ENCODE measurements around the gene CARMIL1.

Gene CARMIL1

DNA sequence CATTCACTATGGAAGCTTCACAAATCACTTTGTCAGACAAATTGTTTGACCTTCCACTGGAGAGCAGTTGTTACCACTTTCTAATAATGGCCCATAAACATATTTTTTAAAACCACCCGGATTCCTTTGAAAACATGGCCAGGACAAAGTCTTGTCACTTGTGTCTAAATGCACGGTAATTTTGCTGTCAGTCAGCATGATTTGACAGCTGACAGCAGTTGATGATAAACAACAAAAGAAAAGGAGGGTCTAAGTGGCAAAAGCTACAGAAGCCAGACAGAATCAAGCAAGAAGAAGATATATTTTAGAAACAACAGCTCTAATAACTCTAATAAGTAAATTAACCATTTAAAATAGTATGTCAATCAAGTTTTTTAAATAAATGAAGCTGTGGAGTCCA lies 27.7 kb upstream of the CARMIL1 start:
- no peaks in the 10 kb centered on the region for H3K36me3 ChIP-seq (ENCODE audit: control insufficient read depth, insufficient read depth, low read length)
- no peak overlapping the region for H3K4me3 ChIP-seq (ENCODE audit: low read depth, low read length)
- H3K4me1 ChIP-seq (ENCODE audit: control insufficient read depth, insufficient read depth, low read length), result no peaks in the 10 kb centered on the region
- H3K9ac ChIP-seq (ENCODE audit: low read depth, low read length), result no peak overlapping the region
- H3K27me3 ChIP-seq (ENCODE audit: control insufficient read depth, insufficient read depth, low read length), result no peaks in the 10 kb centered on the region
- no peaks in the 10 kb centered on the region for H3K9me3 ChIP-seq (ENCODE audit: control insufficient read depth, insufficient read depth, low read length)

DNA sequence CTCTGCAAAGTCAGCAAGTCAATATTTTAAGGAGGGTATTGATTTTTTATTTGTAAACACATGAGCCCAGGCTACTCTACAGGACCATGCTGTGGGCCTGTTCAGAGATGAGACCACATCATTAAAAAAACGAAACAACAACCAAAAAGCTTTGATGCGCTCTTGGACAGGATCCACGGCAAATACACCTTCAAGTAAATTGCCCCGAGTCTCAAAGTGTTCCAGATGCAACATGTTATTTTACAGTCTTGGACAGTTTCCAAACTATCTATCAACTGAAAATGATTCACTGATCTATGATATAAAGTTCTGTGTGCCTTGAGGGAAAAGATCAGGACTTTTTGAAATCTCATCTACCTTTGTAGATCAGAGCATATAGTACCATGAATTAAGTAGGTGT lies 25.8 kb upstream of the CARMIL1 start:
- H3K27me3 ChIP-seq (ENCODE audit: control insufficient read depth, insufficient read depth, low read length), result no peaks in the 10 kb centered on the region
- H3K36me3 ChIP-seq (ENCODE audit: control insufficient read depth, insufficient read depth, low read length), result no peaks in the 10 kb centered on the region
- H3K9ac ChIP-seq (ENCODE audit: low read depth, low read length), result no peak overlapping the region
- H3K4me3 ChIP-seq (ENCODE audit: low read depth, low read length), result no peak overlapping the region
- H3K4me1 ChIP-seq (ENCODE audit: control insufficient read depth, insufficient read depth, low read length), result no peaks in the 10 kb centered on the region
- H3K9me3 ChIP-seq (ENCODE audit: control insufficient read depth, insufficient read depth, low read length), result no peaks in the 10 kb centered on the region

DNA sequence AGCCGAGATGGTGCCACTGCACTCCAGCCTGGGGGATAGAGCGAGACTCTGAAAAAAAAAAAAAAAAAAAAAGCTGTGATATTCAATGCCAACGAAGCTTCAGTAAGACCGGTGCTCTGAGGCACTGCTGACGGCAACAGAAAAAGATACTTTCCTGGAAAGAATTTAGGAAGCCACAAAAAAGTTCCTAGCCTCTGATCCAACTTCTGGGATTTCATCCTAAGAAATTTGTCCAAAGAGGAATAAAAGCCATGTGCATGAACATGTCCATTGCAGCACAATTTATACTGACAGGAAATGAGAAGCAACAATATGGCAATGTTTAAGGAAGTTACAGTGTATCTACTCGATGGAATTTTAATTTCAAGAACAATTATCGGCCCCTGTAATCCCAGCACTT lies 24.5 kb upstream of the CARMIL1 start:
- Histone ChIP-seq H3K27me3 (ENCODE audit: control insufficient read depth, insufficient read depth, low read length) (no peaks in the 10 kb centered on the region), H3K4me3 (ENCODE audit: low read depth, low read length) (no peak overlapping the region), H3K9me3 (ENCODE audit: control insufficient read depth, insufficient read depth, low read length) (no peaks in the 10 kb centered on the region), H3K36me3 (ENCODE audit: control insufficient read depth, insufficient read depth, low read length) (no peaks in the 10 kb centered on the region), H3K4me1 (ENCODE audit: control insufficient read depth, insufficient read depth, low read length) (no peaks in the 10 kb centered on the region), H3K9ac (ENCODE audit: low read depth, low read length) (no peak overlapping the region)

DNA sequence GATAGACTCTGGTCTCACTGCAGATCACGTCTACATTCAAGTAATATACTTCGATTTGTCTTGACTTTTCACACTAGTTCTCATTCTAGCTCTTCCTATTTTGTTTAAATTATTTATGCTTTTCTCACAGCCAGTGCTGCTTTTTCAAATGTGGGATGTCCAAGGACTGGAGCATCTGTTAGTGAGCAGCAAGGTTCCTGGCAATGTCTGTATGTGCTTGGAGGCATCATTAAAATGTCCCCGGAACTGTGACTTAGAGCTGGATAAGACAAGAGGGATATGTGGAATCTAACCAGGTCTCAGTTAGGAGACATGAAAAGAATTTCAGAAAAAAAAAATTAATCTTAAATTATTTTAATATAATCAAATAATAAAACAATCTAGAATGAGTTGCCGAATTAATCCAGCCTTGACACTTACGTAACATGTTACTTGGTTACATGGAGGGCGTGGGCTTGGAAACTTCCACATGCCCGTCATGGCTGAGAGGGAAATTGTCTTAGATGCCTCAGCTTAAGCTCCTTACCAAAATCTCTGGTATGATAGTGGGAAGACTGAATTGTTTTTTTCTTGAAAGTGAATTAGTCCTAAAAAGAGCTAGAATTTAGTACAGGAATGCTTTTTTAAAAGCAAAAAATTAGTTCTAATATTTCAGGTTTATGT lies 21.4 kb upstream of the CARMIL1 start:
- Histone ChIP-seq H3K27me3 (ENCODE audit: control insufficient read depth, insufficient read depth, low read length) (no peaks in the 10 kb centered on the region), H3K9me3 (ENCODE audit: control insufficient read depth, insufficient read depth, low read length) (no peaks in the 10 kb centered on the region), H3K9ac (ENCODE audit: low read depth, low read length) (no peak overlapping the region)

DNA sequence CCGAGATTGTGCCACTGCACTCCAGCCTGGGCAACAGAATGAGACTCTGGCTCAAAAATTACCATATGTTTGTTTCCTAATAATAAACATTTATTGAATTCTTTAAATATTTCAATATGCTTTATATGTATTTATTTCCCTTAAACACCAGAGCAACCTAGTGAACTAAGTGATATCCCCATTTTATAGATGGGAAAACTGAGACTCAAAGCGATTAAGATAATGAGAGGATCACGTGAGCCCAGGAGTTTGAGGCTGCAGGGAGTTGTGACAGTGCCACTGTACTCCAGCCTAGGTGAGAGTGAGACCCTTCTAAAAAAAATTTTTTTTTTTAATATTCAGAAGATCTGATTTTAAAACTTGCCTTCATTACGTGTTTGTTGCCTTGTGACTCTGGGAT lies 19.4 kb upstream of the CARMIL1 start:
- Histone ChIP-seq H3K36me3 (ENCODE audit: control insufficient read depth, insufficient read depth, low read length) (no peaks in the 10 kb centered on the region), H3K9ac (ENCODE audit: low read depth, low read length) (no peak overlapping the region), H3K9me3 (ENCODE audit: control insufficient read depth, insufficient read depth, low read length) (no peaks in the 10 kb centered on the region), H3K4me3 (ENCODE audit: low read depth, low read length) (no peak overlapping the region), H3K4me1 (ENCODE audit: control insufficient read depth, insufficient read depth, low read length) (no peaks in the 10 kb centered on the region), H3K27me3 (ENCODE audit: control insufficient read depth, insufficient read depth, low read length) (no peaks in the 10 kb centered on the region)

More for the DNA sequence above, 21.4 kb upstream of the CARMIL1 start:
- H3K36me3 ChIP-seq (ENCODE audit: control insufficient read depth, insufficient read depth, low read length), result no peaks in the 10 kb centered on the region
- H3K4me1 ChIP-seq (ENCODE audit: control insufficient read depth, insufficient read depth, low read length), result no peaks in the 10 kb centered on the region
- no peak overlapping the region for H3K4me3 ChIP-seq (ENCODE audit: low read depth, low read length)

GRCh38 chr6:25263657-25264056 lies 15.5 kb upstream of the CARMIL1 start:
- no peaks in the 10 kb centered on the region for H3K36me3 ChIP-seq (ENCODE audit: control insufficient read depth, insufficient read depth, low read length)
- no peaks in the 10 kb centered on the region for H3K27me3 ChIP-seq (ENCODE audit: control insufficient read depth, insufficient read depth, low read length)
- H3K4me3 ChIP-seq (ENCODE audit: low read depth, low read length), result no peak overlapping the region
- no peaks in the 10 kb centered on the region for H3K4me1 ChIP-seq (ENCODE audit: control insufficient read depth, insufficient read depth, low read length)
- no peak overlapping the region for H3K9ac ChIP-seq (ENCODE audit: low read depth, low read length)
- H3K9me3 ChIP-seq (ENCODE audit: control insufficient read depth, insufficient read depth, low read length), result no peaks in the 10 kb centered on the region

DNA sequence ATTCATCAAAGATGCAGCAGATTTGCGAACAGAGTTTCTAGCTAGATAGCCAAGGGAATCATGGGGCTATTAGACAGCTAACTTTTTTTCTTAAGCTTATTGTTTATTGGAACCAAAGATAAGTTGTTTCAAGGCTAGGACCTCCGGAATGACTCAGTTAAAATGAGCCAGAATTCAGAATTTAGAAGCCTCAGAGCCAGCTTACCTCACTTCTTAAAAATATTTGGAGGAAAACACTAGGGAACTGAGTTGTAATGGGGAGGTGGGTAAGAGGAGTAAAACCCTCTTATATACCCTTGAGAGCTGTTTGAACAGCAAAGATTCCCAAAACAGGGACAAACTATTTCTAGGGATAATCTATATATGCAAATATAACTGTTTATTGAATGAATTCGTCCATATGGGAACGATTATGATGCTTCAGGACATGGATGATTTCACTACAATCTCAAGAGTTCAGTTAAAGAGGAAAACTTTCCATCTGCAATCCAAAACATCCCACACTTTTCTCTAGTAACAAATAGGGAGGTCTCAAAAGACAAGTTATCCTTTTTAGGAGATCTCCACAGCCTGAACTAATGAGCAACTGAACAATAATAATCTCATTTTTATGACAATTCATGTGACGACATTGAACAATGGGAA lies 12.6 kb upstream of the CARMIL1 start:
- Histone ChIP-seq H3K9me3 (ENCODE audit: control insufficient read depth, insufficient read depth, low read length) (no peaks in the 10 kb centered on the region), H3K4me3 (ENCODE audit: low read depth, low read length) (no peak overlapping the region), H3K9ac (ENCODE audit: low read depth, low read length) (no peak overlapping the region), H3K27me3 (ENCODE audit: control insufficient read depth, insufficient read depth, low read length) (no peaks in the 10 kb centered on the region), H3K4me1 (ENCODE audit: control insufficient read depth, insufficient read depth, low read length) (no peaks in the 10 kb centered on the region), H3K36me3 (ENCODE audit: control insufficient read depth, insufficient read depth, low read length) (no peaks in the 10 kb centered on the region)

DNA sequence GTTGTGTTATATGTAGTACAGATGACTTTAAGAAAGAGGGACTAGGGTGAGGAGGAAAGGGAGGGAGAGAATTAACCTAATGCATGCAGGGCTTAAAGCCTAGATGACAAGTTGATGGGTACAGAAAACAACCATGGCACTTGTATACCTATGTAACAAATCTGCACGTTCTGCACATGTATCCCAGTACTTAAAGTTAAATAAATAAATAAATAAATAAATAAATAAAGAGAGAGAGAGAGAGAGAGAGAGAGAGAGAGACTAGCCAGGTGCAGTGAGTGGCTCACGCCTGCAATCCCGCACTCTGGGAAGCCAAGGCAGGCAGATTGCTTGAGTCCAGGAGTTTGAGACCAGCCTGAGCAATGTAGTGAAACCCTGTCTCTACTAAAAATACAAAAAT lies 11.5 kb upstream of the CARMIL1 start:
- H3K9me3 ChIP-seq (ENCODE audit: control insufficient read depth, insufficient read depth, low read length), result no peaks in the 10 kb centered on the region
- no peak overlapping the region for H3K4me3 ChIP-seq (ENCODE audit: low read depth, low read length)
- H3K36me3 ChIP-seq (ENCODE audit: control insufficient read depth, insufficient read depth, low read length), result no peaks in the 10 kb centered on the region
- no peaks in the 10 kb centered on the region for H3K27me3 ChIP-seq (ENCODE audit: control insufficient read depth, insufficient read depth, low read length)
- no peaks in the 10 kb centered on the region for H3K4me1 ChIP-seq (ENCODE audit: control insufficient read depth, insufficient read depth, low read length)
- no peak overlapping the region for H3K9ac ChIP-seq (ENCODE audit: low read depth, low read length)

DNA sequence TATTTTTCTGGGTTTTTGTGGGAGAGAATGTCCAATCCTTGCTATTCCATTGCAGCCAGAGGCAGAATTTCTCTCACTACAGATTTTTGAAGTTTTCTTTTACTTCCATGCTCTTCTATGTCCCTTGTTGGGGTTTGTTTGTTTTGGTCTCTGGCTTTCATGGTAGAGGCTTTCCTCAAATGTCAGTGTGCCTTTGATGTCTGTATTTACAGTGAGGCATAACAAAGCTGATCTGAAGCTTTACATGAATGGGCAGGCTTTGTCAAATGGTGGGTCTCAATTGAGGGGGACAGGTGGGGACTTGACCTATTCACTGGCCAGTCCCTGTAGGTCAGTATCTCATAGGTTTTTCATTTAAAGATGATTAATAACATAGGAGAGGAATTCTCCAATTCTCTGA lies 8.6 kb upstream of the CARMIL1 start:
- no peaks in the 10 kb centered on the region for H3K9me3 ChIP-seq (ENCODE audit: control insufficient read depth, insufficient read depth, low read length)
- H3K36me3 ChIP-seq (ENCODE audit: control insufficient read depth, insufficient read depth, low read length), result no peaks in the 10 kb centered on the region
- no peak overlapping the region for H3K9ac ChIP-seq (ENCODE audit: low read depth, low read length)
- H3K4me1 ChIP-seq (ENCODE audit: control insufficient read depth, insufficient read depth, low read length), result no peaks in the 10 kb centered on the region
- H3K27me3 ChIP-seq (ENCODE audit: control insufficient read depth, insufficient read depth, low read length), result no peaks in the 10 kb centered on the region
- H3K4me3 ChIP-seq (ENCODE audit: low read depth, low read length), result no peak overlapping the region

DNA sequence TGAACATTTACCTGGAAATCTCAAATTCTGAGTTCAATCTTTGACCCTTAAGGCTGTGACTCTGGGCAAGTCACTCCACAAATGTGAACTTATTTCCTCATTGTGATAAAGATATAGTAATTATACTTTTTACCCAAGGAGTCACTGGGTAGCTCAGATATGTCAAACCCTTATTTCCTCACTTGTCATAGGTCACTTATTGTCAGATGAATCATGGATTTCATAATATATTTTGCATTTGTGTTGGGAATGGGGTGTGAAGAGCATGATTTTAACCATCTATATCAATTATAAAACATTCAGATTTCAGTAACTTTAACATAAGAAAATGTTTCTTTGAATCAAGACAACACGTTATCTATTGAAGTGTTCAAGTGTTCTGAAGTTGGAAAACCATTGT lies 3.7 kb upstream of the CARMIL1 start:
- peaks cover 2% of the 10 kb centered on the region for H3K27me3 ChIP-seq (ENCODE audit: control insufficient read depth, insufficient read depth, low read length)
- H3K36me3 ChIP-seq (ENCODE audit: control insufficient read depth, insufficient read depth, low read length), result no peaks in the 10 kb centered on the region
- H3K9ac ChIP-seq (ENCODE audit: low read depth, low read length), result no peak overlapping the region
- H3K4me3 ChIP-seq (ENCODE audit: low read depth, low read length), result no peak overlapping the region
- H3K9me3 ChIP-seq (ENCODE audit: control insufficient read depth, insufficient read depth, low read length), result no peaks in the 10 kb centered on the region
- H3K4me1 ChIP-seq (ENCODE audit: control insufficient read depth, insufficient read depth, low read length), result peaks cover 9% of the 10 kb centered on the region

DNA sequence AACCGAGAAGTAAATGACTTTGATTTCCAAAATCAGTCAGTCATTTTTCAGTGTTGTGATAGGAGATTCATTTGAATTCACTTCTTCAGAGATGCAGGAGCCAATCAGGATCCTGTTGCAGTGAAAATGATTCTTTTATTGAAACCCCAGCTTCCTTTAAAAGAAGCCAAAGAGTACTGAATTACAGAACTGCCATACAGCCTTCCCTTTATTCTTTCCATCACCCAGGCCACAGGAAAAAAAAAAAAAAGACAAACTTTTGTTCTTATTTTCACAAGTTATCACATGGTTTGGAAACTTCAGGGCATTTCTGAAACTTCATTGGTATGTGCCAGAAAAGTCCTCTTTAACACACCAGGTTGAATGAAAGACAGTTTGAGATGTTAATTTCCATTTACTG lies 1.8 kb upstream of the CARMIL1 start:
- no peak overlapping the region for H3K9ac ChIP-seq (ENCODE audit: low read depth, low read length)
- H3K36me3 ChIP-seq (ENCODE audit: control insufficient read depth, insufficient read depth, low read length), result no peaks in the 10 kb centered on the region
- no peaks in the 10 kb centered on the region for H3K9me3 ChIP-seq (ENCODE audit: control insufficient read depth, insufficient read depth, low read length)
- peaks cover 12% of the 10 kb centered on the region for H3K4me1 ChIP-seq (ENCODE audit: control insufficient read depth, insufficient read depth, low read length)
- peaks cover 2% of the 10 kb centered on the region for H3K27me3 ChIP-seq (ENCODE audit: control insufficient read depth, insufficient read depth, low read length)
- H3K4me3 ChIP-seq (ENCODE audit: low read depth, low read length), result no peak overlapping the region

- Histone ChIP-seq H3K27me3 (ENCODE audit: control insufficient read depth, insufficient read depth, low read length) (peaks cover 2% of the 10 kb centered on the region), H3K4me1 (ENCODE audit: control insufficient read depth, insufficient read depth, low read length) (peaks cover 12% of the 10 kb centered on the region), H3K9me3 (ENCODE audit: control insufficient read depth, insufficient read depth, low read length) (no peaks in the 10 kb centered on the region), H3K4me3 (ENCODE audit: low read depth, low read length) (peak overlapping the region; percentile 97), H3K9ac (ENCODE audit: low read depth, low read length) (peak overlapping the region; percentile 83), H3K36me3 (ENCODE audit: control insufficient read depth, insufficient read depth, low read length) (no peaks in the 10 kb centered on the region)
Observed at GRCh38 chr6:25277857-25278256, 1.3 kb upstream of the CARMIL1 start.
